ENCODE data around the gene ACSL5. TPM values are rescaled to one million over a fixed set of nuclear protein-coding genes. Genes with fewer than 3 reads are reported as not detected.
A peak's percentile ranks its signal among the peaks of the same experiment; 100 is the strongest.

The ACSL5 gene
- total RNA-seq, 1 donor from 2014 or later: not detected

GRCh38 chr10:112429147-112429546, 55.2 kb downstream of the ACSL5 start:
- Mint-ChIP-seq H3K36me3 (peaks cover 7% of the 10 kb centered on the region), H3K4me3 (no peak overlapping the region), H3K27ac (no peak overlapping the region), H3K27me3 (ENCODE audit: low read depth) (no peaks in the 10 kb centered on the region), H3K9me3 (no peaks in the 10 kb centered on the region), H3K4me1 (no peaks in the 10 kb centered on the region)
- no peak for TF ChIP-seq CTCF (IDR thresholded peaks at IDR 0.05; ENCODE audit: unreplicated experiment)
- no peak for DNase-seq (ENCODE audit: low spot score in 2 of 2, unreplicated experiment in 2 of 2)

- Mint-ChIP-seq H3K4me3 (no peak overlapping the region), H3K4me1 (no peaks in the 10 kb centered on the region), H3K27ac (no peak overlapping the region), H3K36me3 (peaks cover 7% of the 10 kb centered on the region), H3K9me3 (no peaks in the 10 kb centered on the region), H3K27me3 (ENCODE audit: low read depth) (no peaks in the 10 kb centered on the region)
- no peak for DNase-seq (ENCODE audit: low spot score in 2 of 2, unreplicated experiment in 2 of 2)
- TF ChIP-seq CTCF (IDR thresholded peaks at IDR 0.05; ENCODE audit: unreplicated experiment): no peak
Observed at GRCh38 chr10:112429654-112430230, 55.8 kb downstream of the ACSL5 start.

GRCh38 chr10:112433136-112433535, 59.2 kb downstream of the ACSL5 start:
- H3K9me3 Mint-ChIP-seq: no peaks in the 10 kb centered on the region
- no peak for TF ChIP-seq CTCF (IDR thresholded peaks at IDR 0.05; ENCODE audit: unreplicated experiment)
- H3K36me3 Mint-ChIP-seq: peaks cover 11% of the 10 kb centered on the region

GRCh38 chr10:112434988-112435619, 61.2 kb downstream of the ACSL5 start:
- Mint-ChIP-seq H3K36me3 (peaks cover 11% of the 10 kb centered on the region), H3K4me3 (no peak overlapping the region), H3K27me3 (ENCODE audit: low read depth) (no peaks in the 10 kb centered on the region), H3K9me3 (no peaks in the 10 kb centered on the region), H3K27ac (no peak overlapping the region), H3K4me1 (no peaks in the 10 kb centered on the region)
- TF ChIP-seq CTCF (IDR thresholded peaks at IDR 0.05; ENCODE audit: unreplicated experiment): peak; percentile 65
- no peak for DNase-seq (ENCODE audit: low spot score in 2 of 2, unreplicated experiment in 2 of 2)

More at GRCh38 chr10:112433136-112433535, 59.2 kb downstream of the ACSL5 start:
- Mint-ChIP-seq H3K4me3 (no peak overlapping the region), H3K27ac (no peak overlapping the region), H3K27me3 (ENCODE audit: low read depth) (no peaks in the 10 kb centered on the region), H3K4me1 (no peaks in the 10 kb centered on the region)
- no peak for DNase-seq (ENCODE audit: low spot score in 2 of 2, unreplicated experiment in 2 of 2)

GRCh38 chr10:112438356-112438755, 64.4 kb downstream of the ACSL5 start:
- no peak for DNase-seq (ENCODE audit: low spot score in 2 of 2, unreplicated experiment in 2 of 2)
- TF ChIP-seq CTCF (IDR thresholded peaks at IDR 0.05; ENCODE audit: unreplicated experiment): no peak
- H3K9me3 Mint-ChIP-seq: no peaks in the 10 kb centered on the region
- H3K27me3 Mint-ChIP-seq (ENCODE audit: low read depth): no peaks in the 10 kb centered on the region
- no peak overlapping the region for H3K4me3 Mint-ChIP-seq
- H3K36me3 Mint-ChIP-seq: peaks cover 19% of the 10 kb centered on the region
- H3K27ac Mint-ChIP-seq: no peak overlapping the region
- no peaks in the 10 kb centered on the region for H3K4me1 Mint-ChIP-seq

Measured in mesothelial cell of epicardium (in vitro differentiated cells).